A673 (cell line): ENCODE results near the gene OPRM1. TPM values are rescaled to one million over a fixed set of nuclear protein-coding genes. Genes with fewer than 3 reads are reported as not detected.

Experiments
- BruUV-seq: library from RNA; stranded (reverse); fragments of 400-500 nt; replicated peaks from 2 replicates; lab custom pipeline; 2021; lab: Mats Ljungman, UMichigan
- CTCF ChIA-PET: fragments of 300-600 bp; sonication (Branson Sonifier 250); formaldehyde crosslinking; loops from one replicate; lab custom pipeline; 2022; ENCODE audit warnings: antibody characterized with exemption; lab: Charles Lee
- POLR2A ChIA-PET: fragments of 300-600 bp; sonication (Branson Sonifier 250); formaldehyde crosslinking; loops from one replicate; lab custom pipeline; 2022; ENCODE audit warnings: antibody characterized with exemption; ENCODE audit not compliant: low non-redundant PET; lab: Charles Lee
- DNase-seq: peaks from one replicate; pipeline ENCODE4 v3.0.0-alpha.2; 2015; ENCODE audit warnings: low spot score
- H3K27ac ChIP-seq: fragments of 200-600 bp; sonication (generic); 2 replicates; pipeline ENCODE4 v1.5.1; 2016; ENCODE audit warnings: mixed run types, low read depth, mild to moderate bottlenecking, mixed read lengths, antibody characterized with exemption, low read length; ENCODE audit not compliant: poor library complexity, severe bottlenecking
- H3K27me3 ChIP-seq: fragments of 200-600 bp; sonication (generic); replicated peaks from 2 replicates; pipeline ENCODE4 v1.6.1; 2017; ENCODE audit warnings: mixed run types, low read depth, mild to moderate bottlenecking, mixed read lengths, antibody characterized with exemption, low read length; ENCODE audit not compliant: insufficient read depth, poor library complexity
- H3K36me3 ChIP-seq: fragments of 200-600 bp; sonication (generic); 2 replicates; pipeline ENCODE4 v1.6.1; 2016; ENCODE audit warnings: mixed run types, mild to moderate bottlenecking, mixed read lengths, antibody characterized with exemption, low read length; ENCODE audit not compliant: insufficient read depth, poor library complexity, severe bottlenecking
- H3K4me1 ChIP-seq: fragments of 200-600 bp; sonication (generic); 2 replicates; pipeline ENCODE4 v1.6.1; 2017; ENCODE audit warnings: mixed run types, mild to moderate bottlenecking, mixed read lengths, antibody characterized with exemption, low read length; ENCODE audit not compliant: insufficient read depth, poor library complexity, severe bottlenecking
- H3K4me3 ChIP-seq: fragments of 200-600 bp; sonication (generic); 2 replicates; pipeline ENCODE4 v1.5.1; 2016; ENCODE audit warnings: low read depth, mixed run types, mild to moderate bottlenecking, mixed read lengths, low read length; ENCODE audit not compliant: poor library complexity, severe bottlenecking
- H3K9me3 ChIP-seq: fragments of 200-600 bp; sonication (generic); 2 replicates; pipeline ENCODE4 v1.6.1; 2016; ENCODE audit warnings: mixed run types, low read depth, mild to moderate bottlenecking, mixed read lengths, antibody characterized with exemption, low read length; ENCODE audit not compliant: poor library complexity, severe bottlenecking
- CTCF ChIP-seq: fragments of 300-800, 200-600 bp; sonication (generic); conservative IDR thresholded peaks from 2 replicates; pipeline ENCODE4 v1.5.1; 2017; ENCODE audit warnings: low read depth, mild to moderate bottlenecking, antibody characterized with exemption, low read length, moderate library complexity, mixed read lengths
- EZH2 ChIP-seq: fragments of 200-600 bp; sonication (generic); IDR thresholded peaks from 2 replicates; pipeline ENCODE4 v1.6.1; 2017; ENCODE audit warnings: borderline replicate concordance, low read depth, mild to moderate bottlenecking, mixed read lengths, antibody characterized with exemption, low read length; ENCODE audit not compliant: poor library complexity, severe bottlenecking
- intact Hi-C: fragments of 100-400 bp; cut with micrococcal nuclease; formaldehyde crosslinking; loops from one replicate; pipeline ENCODE4 v1.10.0; 2022; ENCODE audit not compliant: unreplicated experiment
- total RNA-seq: library from RNA; stranded (reverse); gene quantifications from 2 replicates; pipeline ENCODE4 v1.2.3, GENCODE V29; 2021

The OPRM1 gene
- total RNA-seq, 1 experiment from 2014 or later = not detected

GRCh38 chr6:154017786-154018185, 21.3 kb upstream of the OPRM1 start:
- Histone ChIP-seq H3K4me3 (no peak overlapping the region), H3K9me3 (no peaks in the 10 kb centered on the region), H3K27me3 (peaks cover 11% of the 10 kb centered on the region), H3K27ac (no peak overlapping the region), H3K36me3 (no peaks in the 10 kb centered on the region), H3K4me1 (no peaks in the 10 kb centered on the region)
- ChIA-PET POLR2A (no interaction called here), CTCF (no interaction called here)
- intact Hi-C loops = no loop called here
- no TSS peak for BruUV-seq
- DNase-seq = no peak
- no peak for TF ChIP-seq CTCF
- TF ChIP-seq EZH2 = no peak

GRCh38 chr6:154030646-154031045, 8.4 kb upstream of the OPRM1 start:
- ChIA-PET CTCF (no interaction called here), POLR2A (no interaction called here)
- no TSS peak for BruUV-seq
- no peak overlapping the region for H3K4me3 ChIP-seq
- TF ChIP-seq CTCF (no peak), EZH2 (no peak)
- H3K36me3 ChIP-seq = no peaks in the 10 kb centered on the region
- no peak overlapping the region for H3K27ac ChIP-seq
- no peaks in the 10 kb centered on the region for H3K9me3 ChIP-seq
- DNase-seq = no peak
- H3K27me3 ChIP-seq = no peaks in the 10 kb centered on the region
- H3K4me1 ChIP-seq = no peaks in the 10 kb centered on the region
- intact Hi-C loops = no loop called here

- POLR2A ChIA-PET = no interaction called here
- Histone ChIP-seq H3K27ac (no peak overlapping the region), H3K4me1 (no peaks in the 10 kb centered on the region), H3K4me3 (no peak overlapping the region), H3K36me3 (no peaks in the 10 kb centered on the region), H3K27me3 (peaks cover 73% of the 10 kb centered on the region), H3K9me3 (no peaks in the 10 kb centered on the region)
- no peak for DNase-seq
- no peak; the same call in 1 of the 2 replicates for TF ChIP-seq CTCF
- no peak for TF ChIP-seq EZH2
- CTCF ChIA-PET = no interaction called here
- intact Hi-C loops = no loop called here
- BruUV-seq = no TSS peak
These were observed 2.0 kb downstream of the OPRM1 start for GRCh38 chr6:154041001-154041400.
